ENCODE results near the gene BRD1. TPM values are rescaled to one million over a fixed set of nuclear protein-coding genes. Genes with fewer than 3 reads are reported as not detected.

Gene BRD1
- total RNA-seq, 1 donor: 23.5 TPM

- H2AFZ ChIP-seq (ENCODE audit: low read length): no peak overlapping the region
- H3K79me2 ChIP-seq (ENCODE audit: insufficient read depth, low read length): peaks cover 91% of the 10 kb centered on the region
- H4K20me1 ChIP-seq (ENCODE audit: insufficient read depth, low read length): peaks cover 74% of the 10 kb centered on the region
- no peak for DNase-seq (ENCODE audit: insufficient read length, low spot score, missing footprints)
- H3K36me3 ChIP-seq (ENCODE audit: insufficient read depth, low read length): peaks cover 58% of the 10 kb centered on the region
- H3K27ac ChIP-seq (ENCODE audit: low read depth, low read length): no peak overlapping the region
- H3K27me3 ChIP-seq (ENCODE audit: insufficient read depth, low read length): no peaks in the 10 kb centered on the region
- no peak for TF ChIP-seq CTCF (IDR thresholded peaks at IDR 0.05; ENCODE audit: extremely low read depth, low read depth, low read length)
- H3K4me2 ChIP-seq (ENCODE audit: insufficient read depth, low read length): no peak overlapping the region
- H3K4me1 ChIP-seq (ENCODE audit: insufficient read depth, low read length): no peaks in the 10 kb centered on the region
- H3K9me3 ChIP-seq (ENCODE audit: low read depth, low read length): no peaks in the 10 kb centered on the region
- no peak overlapping the region for H3K4me3 ChIP-seq (ENCODE audit: insufficient read depth, low read length)
Measured at GRCh38 chr22:49798486-49799151, 29.1 kb downstream of the BRD1 start.

DNA sequence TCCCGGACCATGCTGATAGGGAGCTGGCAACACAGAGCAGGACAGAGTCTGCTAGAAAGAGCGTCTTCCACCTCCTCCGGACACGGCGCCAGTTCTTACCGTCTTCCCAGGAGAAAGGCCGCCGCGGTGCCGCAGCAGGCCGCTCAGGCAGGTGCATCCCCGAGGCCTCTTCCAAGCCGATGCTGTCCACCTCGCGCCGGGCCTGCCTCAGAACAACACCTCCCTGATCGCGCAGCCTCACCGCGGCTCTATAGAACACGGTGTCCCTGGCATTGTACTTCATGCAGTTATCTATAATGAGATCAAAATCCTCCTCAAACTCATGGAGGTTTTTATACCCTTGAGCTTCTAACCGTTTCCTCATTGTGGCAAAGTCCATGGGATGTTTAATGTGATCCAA is 30.0 kb downstream of the BRD1 start:
- no peak overlapping the region for H3K4me2 ChIP-seq (ENCODE audit: insufficient read depth, low read length)
- TF ChIP-seq CTCF (IDR thresholded peaks at IDR 0.05; ENCODE audit: extremely low read depth, low read depth, low read length): no peak
- H4K20me1 ChIP-seq (ENCODE audit: insufficient read depth, low read length): peaks cover 69% of the 10 kb centered on the region
- peaks cover 59% of the 10 kb centered on the region for H3K36me3 ChIP-seq (ENCODE audit: insufficient read depth, low read length)
- H2AFZ ChIP-seq (ENCODE audit: low read length): no peak overlapping the region
- H3K9me3 ChIP-seq (ENCODE audit: low read depth, low read length): no peaks in the 10 kb centered on the region
- H3K4me1 ChIP-seq (ENCODE audit: insufficient read depth, low read length): no peaks in the 10 kb centered on the region
- H3K27ac ChIP-seq (ENCODE audit: low read depth, low read length): no peak overlapping the region
- no peak for DNase-seq (ENCODE audit: insufficient read length, low spot score, missing footprints)
- H3K79me2 ChIP-seq (ENCODE audit: insufficient read depth, low read length): peaks cover 91% of the 10 kb centered on the region
- H3K4me3 ChIP-seq (ENCODE audit: insufficient read depth, low read length): no peak overlapping the region
- no peaks in the 10 kb centered on the region for H3K27me3 ChIP-seq (ENCODE audit: insufficient read depth, low read length)

DNA sequence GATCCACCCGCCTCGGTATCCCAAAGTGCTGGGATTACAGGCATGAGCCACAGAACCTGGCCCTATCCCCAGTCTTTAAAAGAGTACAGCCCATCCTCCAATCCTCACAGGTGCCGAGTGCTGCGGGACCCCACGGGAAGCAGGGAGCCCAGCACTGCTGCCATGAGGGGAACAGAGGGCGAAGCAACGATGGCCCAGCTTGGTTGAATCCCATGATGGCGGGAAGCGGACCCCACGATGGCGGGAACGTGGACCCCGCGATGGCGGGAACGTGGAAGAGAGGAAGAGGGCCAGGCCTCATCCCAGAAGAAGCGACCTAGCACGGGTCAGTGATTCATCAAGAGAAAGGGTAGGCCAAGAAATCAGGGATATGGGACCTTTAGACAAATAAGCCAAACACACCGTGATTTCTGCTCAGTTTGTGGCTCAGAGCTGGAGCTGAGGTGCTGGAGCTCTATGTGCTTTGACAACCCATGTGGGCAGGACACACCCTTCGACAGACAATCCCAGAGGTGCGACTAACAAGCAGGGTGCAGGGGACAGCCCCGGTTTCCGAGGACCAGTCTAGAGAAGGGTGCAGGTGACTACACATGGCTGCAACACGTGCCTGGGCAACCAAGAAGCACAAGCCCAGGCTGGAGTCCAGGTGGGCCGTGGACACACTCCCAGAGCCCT is 30.9 kb downstream of the BRD1 start:
- no peak for TF ChIP-seq CTCF (IDR thresholded peaks at IDR 0.05; ENCODE audit: extremely low read depth, low read depth, low read length)
- Histone ChIP-seq H3K4me1 (ENCODE audit: insufficient read depth, low read length) (no peaks in the 10 kb centered on the region), H3K79me2 (ENCODE audit: insufficient read depth, low read length) (peaks cover 95% of the 10 kb centered on the region), H2AFZ (ENCODE audit: low read length) (no peak overlapping the region), H3K4me2 (ENCODE audit: insufficient read depth, low read length) (no peak overlapping the region), H3K4me3 (ENCODE audit: insufficient read depth, low read length) (no peak overlapping the region), H3K27ac (ENCODE audit: low read depth, low read length) (no peak overlapping the region), H3K36me3 (ENCODE audit: insufficient read depth, low read length) (peaks cover 67% of the 10 kb centered on the region), H3K9me3 (ENCODE audit: low read depth, low read length) (no peaks in the 10 kb centered on the region), H4K20me1 (ENCODE audit: insufficient read depth, low read length) (peaks cover 75% of the 10 kb centered on the region), H3K27me3 (ENCODE audit: insufficient read depth, low read length) (no peaks in the 10 kb centered on the region)
- no peak for DNase-seq (ENCODE audit: insufficient read length, low spot score, missing footprints)

GRCh38 chr22:49795521-49795920 is 32.2 kb downstream of the BRD1 start:
- Histone ChIP-seq H3K36me3 (ENCODE audit: insufficient read depth, low read length) (peaks cover 73% of the 10 kb centered on the region), H4K20me1 (ENCODE audit: insufficient read depth, low read length) (peaks cover 73% of the 10 kb centered on the region), H3K4me3 (ENCODE audit: insufficient read depth, low read length) (no peak overlapping the region), H3K4me2 (ENCODE audit: insufficient read depth, low read length) (no peak overlapping the region), H3K4me1 (ENCODE audit: insufficient read depth, low read length) (no peaks in the 10 kb centered on the region), H3K9me3 (ENCODE audit: low read depth, low read length) (no peaks in the 10 kb centered on the region), H3K27ac (ENCODE audit: low read depth, low read length) (no peak overlapping the region), H3K79me2 (ENCODE audit: insufficient read depth, low read length) (peaks cover 95% of the 10 kb centered on the region), H3K27me3 (ENCODE audit: insufficient read depth, low read length) (no peaks in the 10 kb centered on the region), H2AFZ (ENCODE audit: low read length) (no peak overlapping the region)
- no peak for TF ChIP-seq CTCF (IDR thresholded peaks at IDR 0.05; ENCODE audit: extremely low read depth, low read depth, low read length)
- no peak for DNase-seq (ENCODE audit: insufficient read length, low spot score, missing footprints)

All from osteoblast (primary cell).